ENCODE data around the gene HS3ST5. TPM values are rescaled to one million over a fixed set of nuclear protein-coding genes. Genes with fewer than 3 reads are reported as not detected.

The HS3ST5 gene
- total and polyA plus RNA-seq, 2 donors (not counting 3 experiments of a cell fraction or from before 2014, with no cell fraction given), result not detected

DNA sequence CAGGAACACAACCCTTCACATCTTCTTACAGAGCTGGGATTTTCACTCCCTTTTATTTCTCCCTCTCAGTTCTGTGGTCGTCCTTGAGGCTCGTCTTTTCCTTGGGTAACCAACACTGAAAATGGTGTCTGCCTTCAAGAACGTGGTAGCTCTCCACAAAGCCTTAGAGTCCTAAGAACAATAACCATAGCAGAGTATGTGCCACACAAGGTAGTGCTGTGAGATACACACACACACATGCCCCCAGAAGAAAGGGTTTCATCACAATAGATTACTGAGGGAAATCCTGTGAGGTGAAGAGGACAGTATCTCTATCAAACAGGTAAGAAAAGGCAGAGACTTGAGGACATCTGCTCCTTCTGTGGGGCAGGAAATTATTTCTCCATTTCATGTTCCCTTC is 267.0 kb downstream of the HS3ST5 start:
- dilution Hi-C loops (cut with MboI; ENCODE audit: extremely low pct_ligation_motif_present, low sequenced_read_pairs), result no loop called here

More for the DNA sequence above, 267.0 kb downstream of the HS3ST5 start:
- no TSS peak for BruUV-seq (replicated peaks)
- H3K9me1 ChIP-seq (replicated peaks; ENCODE audit: control insufficient read depth, extremely low read depth, insufficient read depth, low read length), result no peaks in the 10 kb centered on the region
- H3K27ac ChIP-seq (ENCODE audit: insufficient read depth, low read depth, low read length), result no peak overlapping the region
- no peak for FAIRE-seq
- H3K4me1 ChIP-seq (ENCODE audit: control insufficient read depth, extremely low read depth, insufficient read depth, low read length), result no peaks in the 10 kb centered on the region
- ChIA-PET POLR2A (no interaction called here), CTCF (interaction anchor here (0.9 kb wide), 1 partner anchor 33 kb away, joined by 3 read pairs; no protein-coding TSS in a partner anchor)
- no peaks in the 10 kb centered on the region for H3K9me3 ChIP-seq (replicated peaks; ENCODE audit: control insufficient read depth, insufficient read depth, low read length)
- H3K27me3 ChIP-seq (ENCODE audit: control insufficient read depth in 2 of 2, insufficient read depth in 2 of 2, low read length in 2 of 2), result peaks cover 0 to 2% of the 10 kb centered on the region in 2 experiments
- no peak overlapping the region for H3K4me2 ChIP-seq (ENCODE audit: insufficient read depth, low read length)
- TF ChIP-seq POLR2A (IDR thresholded peaks at IDR 0.05; ENCODE audit: low read depth, low read length), result no peak
- TF ChIP-seq, protein P1, sequence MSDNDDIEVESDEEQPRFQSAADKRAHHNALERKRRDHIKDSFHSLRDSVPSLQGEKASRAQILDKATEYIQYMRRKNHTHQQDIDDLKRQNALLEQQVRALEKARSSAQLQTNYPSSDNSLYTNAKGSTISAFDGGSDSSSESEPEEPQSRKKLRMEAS (IDR thresholded peaks at IDR 0.05; ENCODE audit: insufficient read depth, insufficient read length), result no peak
- no peak for TF ChIP-seq GATA2 (IDR thresholded peaks at IDR 0.05; ENCODE audit: insufficient read depth, insufficient read length, low read depth, low read length)
- no peak for TF ChIP-seq POLR2AphosphoS5 (IDR thresholded peaks at IDR 0.05; ENCODE audit: insufficient read depth, low read depth, low read length)
- no peak for TF ChIP-seq FOS (IDR thresholded peaks at IDR 0.05; ENCODE audit: borderline replicate concordance, insufficient read depth, low read length)
- no peak for TF ChIP-seq JUN (IDR thresholded peaks at IDR 0.05; ENCODE audit: borderline replicate concordance, insufficient read depth, insufficient read length, low read depth)
- TF ChIP-seq EZH2 (IDR thresholded peaks at IDR 0.05; ENCODE audit: borderline replicate concordance, low read depth, low read length, severe bottlenecking), result no peak
- TF ChIP-seq MYC (IDR thresholded peaks at IDR 0.05; ENCODE audit: low read depth, low read length), result no peak
- TF ChIP-seq, protein P2, sequence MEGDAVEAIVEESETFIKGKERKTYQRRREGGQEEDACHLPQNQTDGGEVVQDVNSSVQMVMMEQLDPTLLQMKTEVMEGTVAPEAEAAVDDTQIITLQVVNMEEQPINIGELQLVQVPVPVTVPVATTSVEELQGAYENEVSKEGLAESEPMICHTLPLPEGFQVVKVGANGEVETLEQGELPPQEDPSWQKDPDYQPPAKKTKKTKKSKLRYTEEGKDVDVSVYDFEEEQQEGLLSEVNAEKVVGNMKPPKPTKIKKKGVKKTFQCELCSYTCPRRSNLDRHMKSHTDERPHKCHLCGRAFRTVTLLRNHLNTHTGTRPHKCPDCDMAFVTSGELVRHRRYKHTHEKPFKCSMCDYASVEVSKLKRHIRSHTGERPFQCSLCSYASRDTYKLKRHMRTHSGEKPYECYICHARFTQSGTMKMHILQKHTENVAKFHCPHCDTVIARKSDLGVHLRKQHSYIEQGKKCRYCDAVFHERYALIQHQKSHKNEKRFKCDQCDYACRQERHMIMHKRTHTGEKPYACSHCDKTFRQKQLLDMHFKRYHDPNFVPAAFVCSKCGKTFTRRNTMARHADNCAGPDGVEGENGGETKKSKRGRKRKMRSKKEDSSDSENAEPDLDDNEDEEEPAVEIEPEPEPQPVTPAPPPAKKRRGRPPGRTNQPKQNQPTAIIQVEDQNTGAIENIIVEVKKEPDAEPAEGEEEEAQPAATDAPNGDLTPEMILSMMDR (IDR thresholded peaks at IDR 0.05; ENCODE audit: extremely low read depth in 1 of 2, insufficient read depth in 1 of 2, low read depth in 1 of 2, low read length in 2 of 2), result no peak
- DNase-seq (ENCODE audit: low read depth, low spot score), result no peak
- no peak overlapping the region for H3K9ac ChIP-seq (replicated peaks; ENCODE audit: extremely low read depth, insufficient read depth, low read length)
- H3K4me3 ChIP-seq (replicated peaks in 1 of 3; ENCODE audit: insufficient read depth in 1 of 3, low read depth in 1 of 3, low read length in 3 of 3), result no peak overlapping the region
- no peaks in the 10 kb centered on the region for H4K20me1 ChIP-seq (replicated peaks; ENCODE audit: control insufficient read depth, extremely low read depth, insufficient read depth, low read length)
- intact Hi-C loops (cut with micrococcal nuclease), result no loop called here
- no peak overlapping the region for H2AFZ ChIP-seq (ENCODE audit: low read depth, low read length)
- H3K79me2 ChIP-seq (ENCODE audit: control insufficient read depth, insufficient read depth, low read length), result no peaks in the 10 kb centered on the region
- H3K36me3 ChIP-seq (ENCODE audit: control insufficient read depth in 2 of 2, extremely low read depth in 1 of 2, insufficient read depth in 2 of 2, low read length in 2 of 2), result no peaks in the 10 kb centered on the region
